GM12864 (cell line): ENCODE data around the gene DPP4.
"Not testable (repeated sequence)": the region's sequence is repeated elsewhere in the genome, so short reads cannot be mapped to it uniquely, and the experiment has no call there.

Experiments used
- DNase-seq: peaks from one replicate; pipeline ENCODE4 v3.0.0-alpha.2; 2011; ENCODE audit warnings: low read depth
- H3K4me3 ChIP-seq: 2 replicates; pipeline ENCODE4 v1.5.1; 2011; ENCODE audit warnings: mild to moderate bottlenecking, low read depth, low read length, control low read depth
- CTCF ChIP-seq: IDR thresholded peaks from 2 replicates; pipeline ENCODE4 v1.5.1; 2011; ENCODE audit warnings: low read depth, mild to moderate bottlenecking, moderate library complexity, low read length, control low read depth, inconsistent platforms; ENCODE audit errors: missing control alignments

Gene DPP4

GRCh38 chr2:161955211-161955610 lies 118.8 kb downstream of the DPP4 start:
- H3K4me3 ChIP-seq: no peak overlapping the region
- DNase-seq: no peak
- TF ChIP-seq CTCF: no peak

GRCh38 chr2:161954103-161954502 lies 119.9 kb downstream of the DPP4 start:
- H3K4me3 ChIP-seq: no peak overlapping the region
- DNase-seq: no peak
- no peak for TF ChIP-seq CTCF

- DNase-seq, H3K4me3 ChIP-seq: not testable (repeated sequence)
Measured at GRCh38 chr2:161953367-161953766, 120.6 kb downstream of the DPP4 start.

GRCh38 chr2:161952783-161953191 lies 121.2 kb downstream of the DPP4 start:
- TF ChIP-seq CTCF: no peak
- DNase-seq: no peak
- H3K4me3 ChIP-seq: no peak overlapping the region

- no peak for TF ChIP-seq CTCF
- no peak for DNase-seq
Measured at GRCh38 chr2:161947836-161948235, 126.2 kb downstream of the DPP4 start.

GRCh38 chr2:161947406-161947805 lies 126.6 kb downstream of the DPP4 start:
- no peak for DNase-seq
- TF ChIP-seq CTCF: no peak
- H3K4me3 ChIP-seq: no peak overlapping the region

More at GRCh38 chr2:161947836-161948235, 126.2 kb downstream of the DPP4 start:
- no peak overlapping the region for H3K4me3 ChIP-seq

- peak; percentile 25 for TF ChIP-seq CTCF
- no peak overlapping the region for H3K4me3 ChIP-seq
- DNase-seq: no peak
Measured at GRCh38 chr2:161946489-161947107, 127.4 kb downstream of the DPP4 start.
